Measurements from ENCODE around the gene KLC1.

DNA sequence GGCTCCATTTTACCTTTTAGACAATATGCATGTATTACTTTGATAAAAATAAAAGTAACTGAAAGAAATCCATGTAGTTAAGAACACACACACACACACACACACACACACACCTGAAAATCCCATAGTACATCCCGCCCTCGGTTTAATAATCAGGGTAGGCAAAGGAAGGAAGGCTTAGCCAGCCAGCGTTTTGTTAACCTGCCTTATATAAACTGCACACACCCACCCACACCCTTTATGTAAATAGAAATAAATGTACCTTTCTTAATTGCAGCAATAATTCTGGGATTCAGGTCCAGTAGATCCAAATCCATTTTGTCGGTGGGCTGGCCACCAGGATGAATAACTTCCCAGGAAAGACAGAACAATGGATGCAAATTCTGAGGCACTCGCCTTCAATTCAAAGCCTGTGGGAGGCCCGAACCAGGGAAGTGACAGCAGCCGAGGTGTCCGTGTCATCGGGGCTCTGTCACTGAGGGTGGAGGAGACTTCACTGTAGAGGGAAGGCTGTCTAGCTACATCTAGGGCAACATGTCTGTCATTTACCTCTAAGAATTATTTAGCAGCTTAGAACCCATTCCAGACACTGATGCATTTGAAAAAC lies 81.9 kb downstream of the KLC1 start:
- TF ChIP-seq CTCF (conservative IDR thresholded peaks at IDR 0.05; ENCODE audit: low read depth, low read length): no peak
- TF ChIP-seq EZH2 (IDR thresholded peaks at IDR 0.05; ENCODE audit: borderline replicate concordance, low read depth, low read length, poor library complexity, severe bottlenecking): no peak
